Measurements from ENCODE around the gene RNU1-3.
"Not testable (repeated sequence)": the region's sequence is repeated elsewhere in the genome, so short reads cannot be mapped to it uniquely, and the experiment has no call there.

Gene RNU1-3

DNA sequence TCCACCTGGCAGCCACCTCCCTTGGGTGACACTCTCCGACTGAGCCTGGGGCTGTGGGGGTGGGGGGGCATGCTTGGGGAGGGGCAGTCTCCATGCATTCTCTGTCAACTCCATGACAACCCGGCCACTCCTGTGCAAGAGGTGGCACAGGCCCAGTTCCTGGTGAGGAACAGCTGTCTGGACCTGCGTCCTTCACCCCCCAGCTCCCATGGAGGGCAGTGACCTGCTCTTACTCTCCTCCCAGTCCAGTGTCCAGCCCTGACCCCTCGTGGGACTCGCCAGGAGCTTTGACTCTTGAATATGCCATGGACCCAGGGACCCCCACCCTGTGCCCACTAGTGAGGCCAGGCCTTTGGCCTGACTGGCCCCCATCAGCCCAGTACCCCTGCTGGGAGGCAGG, 35.5 kb upstream of the RNU1-3 start:
- not testable (repeated sequence) for DNase-seq (ENCODE audit: low read depth in 1 of 2, low spot score in 1 of 2); H3K27ac ChIP-seq (replicated peaks); H3K4me3 ChIP-seq (replicated peaks; ENCODE audit: insufficient read depth, low read length); H3K27me3 ChIP-seq (ENCODE audit: insufficient read depth, poor library complexity, severe bottlenecking)

- H3K27ac ChIP-seq (replicated peaks); DNase-seq (ENCODE audit: low read depth in 1 of 2, low spot score in 1 of 2); H3K4me3 ChIP-seq (replicated peaks; ENCODE audit: insufficient read depth, low read length); H3K27me3 ChIP-seq (ENCODE audit: insufficient read depth, poor library complexity, severe bottlenecking): not testable (repeated sequence)
These were observed 34.4 kb upstream of the RNU1-3 start for GRCh38 chr1:16701189-16701588.

GRCh38 chr1:16700138-16700895, 33.6 kb upstream of the RNU1-3 start:
- H3K27me3 ChIP-seq (ENCODE audit: insufficient read depth, poor library complexity, severe bottlenecking); H3K27ac ChIP-seq (replicated peaks); DNase-seq (ENCODE audit: low read depth in 1 of 2, low spot score in 1 of 2); H3K4me3 ChIP-seq (replicated peaks; ENCODE audit: insufficient read depth, low read length): not testable (repeated sequence)

GRCh38 chr1:16699440-16699839, 32.7 kb upstream of the RNU1-3 start:
- H3K4me3 ChIP-seq (replicated peaks; ENCODE audit: insufficient read depth, low read length); H3K27me3 ChIP-seq (ENCODE audit: insufficient read depth, poor library complexity, severe bottlenecking); DNase-seq (ENCODE audit: low read depth in 1 of 2, low spot score in 1 of 2): not testable (repeated sequence)

DNA sequence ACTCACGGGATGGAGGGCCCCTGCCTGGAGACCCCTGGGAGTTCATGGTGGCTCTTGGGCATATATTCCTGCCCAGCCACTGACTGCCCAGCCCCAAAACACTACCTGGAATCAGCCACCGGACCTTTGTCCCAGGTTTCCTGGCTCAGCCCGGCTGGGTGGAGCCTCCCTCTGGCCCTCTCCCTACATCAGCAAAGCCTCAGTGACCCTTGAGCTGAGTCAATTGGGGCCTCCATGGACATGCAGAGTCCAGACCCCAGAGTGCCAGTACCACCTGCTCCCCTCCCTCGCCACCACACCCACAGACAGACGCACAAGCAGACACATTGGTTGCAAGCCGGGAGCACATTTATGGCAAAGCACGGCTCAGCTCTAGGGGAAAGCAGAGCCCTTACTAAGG, 30.4 kb upstream of the RNU1-3 start:
- not testable (repeated sequence) for H3K27ac ChIP-seq (replicated peaks); H3K4me3 ChIP-seq (replicated peaks; ENCODE audit: insufficient read depth, low read length); DNase-seq (ENCODE audit: low read depth in 1 of 2, low spot score in 1 of 2); H3K27me3 ChIP-seq (ENCODE audit: insufficient read depth, poor library complexity, severe bottlenecking)

More at GRCh38 chr1:16699440-16699839, 32.7 kb upstream of the RNU1-3 start:
- H3K27ac ChIP-seq (replicated peaks): not testable (repeated sequence)

- H3K27me3 ChIP-seq (ENCODE audit: insufficient read depth, poor library complexity, severe bottlenecking); H3K4me3 ChIP-seq (replicated peaks; ENCODE audit: insufficient read depth, low read length); DNase-seq (ENCODE audit: low read depth in 1 of 2, low spot score in 1 of 2); H3K27ac ChIP-seq (replicated peaks): not testable (repeated sequence)
These were observed 29.9 kb upstream of the RNU1-3 start for GRCh38 chr1:16696507-16697150.

- not testable (repeated sequence) for DNase-seq (ENCODE audit: low read depth in 1 of 2, low spot score in 1 of 2); H3K27ac ChIP-seq (replicated peaks); H3K27me3 ChIP-seq (ENCODE audit: insufficient read depth, poor library complexity, severe bottlenecking); H3K4me3 ChIP-seq (replicated peaks; ENCODE audit: insufficient read depth, low read length)
These were observed 27.6 kb upstream of the RNU1-3 start for GRCh38 chr1:16694308-16694702.

GRCh38 chr1:16693449-16694307, 26.9 kb upstream of the RNU1-3 start:
- H3K4me3 ChIP-seq (replicated peaks; ENCODE audit: insufficient read depth, low read length); H3K27me3 ChIP-seq (ENCODE audit: insufficient read depth, poor library complexity, severe bottlenecking); DNase-seq (ENCODE audit: low read depth in 1 of 2, low spot score in 1 of 2); H3K27ac ChIP-seq (replicated peaks): not testable (repeated sequence)

GRCh38 chr1:16692717-16693448, 26.1 kb upstream of the RNU1-3 start:
- H3K4me3 ChIP-seq (replicated peaks; ENCODE audit: insufficient read depth, low read length); H3K27me3 ChIP-seq (ENCODE audit: insufficient read depth, poor library complexity, severe bottlenecking); H3K27ac ChIP-seq (replicated peaks); DNase-seq (ENCODE audit: low read depth in 1 of 2, low spot score in 1 of 2): not testable (repeated sequence)

DNA sequence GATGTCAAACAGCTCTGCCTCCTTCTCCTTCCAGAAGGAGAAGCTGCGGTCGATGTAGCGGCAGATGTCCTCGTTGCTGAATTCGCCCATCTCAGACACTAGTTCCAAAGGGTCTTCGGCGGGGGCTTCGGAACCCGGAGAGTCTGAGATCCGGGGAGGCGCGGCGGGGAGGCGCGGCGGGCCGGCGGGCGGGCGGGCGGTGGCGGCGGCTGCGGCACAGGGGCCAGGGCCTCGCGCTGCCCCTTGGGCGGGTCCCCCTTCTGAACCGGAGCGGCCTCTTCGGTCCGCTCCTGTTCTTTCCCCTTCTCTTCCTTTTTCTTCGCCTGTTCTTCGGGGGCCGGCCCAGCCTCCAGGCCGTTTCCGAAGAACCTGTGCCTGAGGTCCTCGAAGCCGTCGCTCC, 25.5 kb upstream of the RNU1-3 start:
- DNase-seq (ENCODE audit: low read depth in 1 of 2, low spot score in 1 of 2); H3K4me3 ChIP-seq (replicated peaks; ENCODE audit: insufficient read depth, low read length); H3K27me3 ChIP-seq (ENCODE audit: insufficient read depth, poor library complexity, severe bottlenecking); H3K27ac ChIP-seq (replicated peaks): not testable (repeated sequence)

DNA sequence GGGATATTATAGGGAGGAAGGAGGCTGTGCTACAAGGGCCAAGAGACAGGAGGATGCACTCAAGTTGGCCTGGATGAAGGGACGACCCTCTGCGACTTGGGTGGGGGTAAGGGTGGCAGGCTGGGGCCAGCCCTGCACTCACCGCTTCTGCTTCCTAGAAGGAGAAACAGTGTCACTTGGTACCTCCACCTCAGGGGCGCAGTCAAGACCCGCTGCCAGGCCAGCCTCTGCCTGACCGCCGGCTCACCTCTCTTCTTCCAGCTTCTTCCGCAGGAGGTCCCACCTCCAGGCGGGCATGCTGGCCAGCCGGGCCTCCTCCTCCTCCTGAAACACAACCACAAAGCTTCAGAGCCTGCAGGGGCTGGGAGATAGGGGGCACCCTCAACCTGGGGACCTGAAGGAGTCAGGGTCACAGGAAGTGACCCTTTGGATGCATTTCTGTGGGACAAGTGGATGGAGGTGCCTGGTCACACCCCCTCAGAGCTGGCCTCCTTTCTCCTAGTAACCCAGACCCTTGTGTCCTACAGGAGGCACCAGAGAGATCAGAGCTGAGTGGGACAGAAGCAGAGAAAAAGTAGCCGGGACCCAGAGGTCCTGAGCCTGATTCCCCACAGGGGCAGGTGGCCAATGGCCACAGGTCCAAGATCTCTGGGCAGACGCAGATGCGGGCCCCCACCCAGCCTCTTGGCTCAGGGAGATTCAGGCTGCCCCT, 24.4 kb upstream of the RNU1-3 start:
- not testable (repeated sequence) for DNase-seq (ENCODE audit: low read depth in 1 of 2, low spot score in 1 of 2); H3K27ac ChIP-seq (replicated peaks); H3K27me3 ChIP-seq (ENCODE audit: insufficient read depth, poor library complexity, severe bottlenecking); H3K4me3 ChIP-seq (replicated peaks; ENCODE audit: insufficient read depth, low read length)

GRCh38 chr1:16687132-16687800, 20.5 kb upstream of the RNU1-3 start:
- DNase-seq (ENCODE audit: low read depth in 1 of 2, low spot score in 1 of 2); H3K27ac ChIP-seq (replicated peaks); H3K27me3 ChIP-seq (ENCODE audit: insufficient read depth, poor library complexity, severe bottlenecking); H3K4me3 ChIP-seq (replicated peaks; ENCODE audit: insufficient read depth, low read length): not testable (repeated sequence)
